PC-9 (cell line): ENCODE data around the gene MBP. TPM values are rescaled to one million over a fixed set of nuclear protein-coding genes. Genes with fewer than 3 reads are reported as not detected.

Experiments used
- BruUV-seq: library from RNA; stranded (reverse); fragments of 400-500 nt; replicated peaks from 2 replicates; lab custom pipeline; 2021; lab: Mats Ljungman, UMichigan
- CTCF ChIA-PET: fragments of 300-600 bp; sonication (Branson Sonifier 250); formaldehyde crosslinking; loops from one replicate; lab custom pipeline; 2022; ENCODE audit warnings: antibody characterized with exemption; lab: Charles Lee
- POLR2A ChIA-PET: fragments of 300-600 bp; sonication (Branson Sonifier 250); formaldehyde crosslinking; loops from one replicate; lab custom pipeline; 2022; ENCODE audit warnings: antibody characterized with exemption; ENCODE audit not compliant: unreplicated experiment; lab: Charles Lee
- DNase-seq, 2 experiments: peaks; one replicate each; pipeline versions ENCODE4 v3.0.0 to v3.0.0-alpha.2; 2015 to 2022; ENCODE audit warnings: mixed read lengths in 1 of 2
- H2AFZ ChIP-seq: fragments of 200-600 bp; sonication (generic); 2 replicates; pipeline ENCODE4 v1.8.1; 2017; ENCODE audit warnings: antibody characterized with exemption
- H3F3A ChIP-seq: fragments of 200-600 bp; sonication (generic); 2 replicates; pipeline ENCODE4 v1.8.1; 2017; ENCODE audit warnings: antibody characterized with exemption, mild to moderate bottlenecking, low read depth; ENCODE audit not compliant: insufficient read depth
- H3K27ac ChIP-seq: fragments of 200-600 bp; sonication (generic); 2 replicates; pipeline ENCODE4 v1.6.1; 2016; ENCODE audit warnings: mixed run types
- H3K27me3 ChIP-seq: fragments of 200-600 bp; sonication (generic); 2 replicates; pipeline ENCODE4 v1.6.1; 2016; ENCODE audit warnings: low read depth, mixed run types; ENCODE audit not compliant: insufficient read depth
- H3K36me3 ChIP-seq: fragments of 200-600 bp; sonication (generic); 2 replicates; pipeline ENCODE4 v1.6.1; 2016; ENCODE audit warnings: low read depth, mixed run types
- H3K4me1 ChIP-seq: fragments of 200-600 bp; sonication (generic); replicated peaks from 2 replicates; pipeline ENCODE4 v1.6.1; 2016; ENCODE audit warnings: mixed run types; ENCODE audit not compliant: insufficient read depth
- H3K4me2 ChIP-seq: fragments of 200-600 bp; sonication (generic); 2 replicates; pipeline ENCODE4 v1.6.1; 2017; ENCODE audit warnings: mixed run types
- H3K4me3 ChIP-seq: fragments of 200-600 bp; sonication (generic); 2 replicates; pipeline ENCODE4 v1.6.1; 2016; ENCODE audit warnings: mixed run types
- H3K79me2 ChIP-seq: fragments of 200-600 bp; sonication (generic); 2 replicates; pipeline ENCODE4 v1.6.1; 2017; ENCODE audit warnings: low read depth, mixed run types
- H3K9me2 ChIP-seq: fragments of 200-600 bp; sonication (generic); 2 replicates; pipeline ENCODE4 v1.8.1; 2017; ENCODE audit warnings: mild to moderate bottlenecking; ENCODE audit not compliant: insufficient read depth
- H3K9me3 ChIP-seq: fragments of 200-600 bp; sonication (generic); 2 replicates; pipeline ENCODE4 v1.8.1; 2016; ENCODE audit warnings: low read depth; ENCODE audit not compliant: insufficient read depth
- H4K20me1 ChIP-seq: fragments of 200-600 bp; sonication (generic); 2 replicates; pipeline ENCODE4 v1.8.1; 2017; ENCODE audit not compliant: insufficient read depth
- EZH2 ChIP-seq: fragments of 200-600 bp; sonication (generic); IDR thresholded peaks from 2 replicates; pipeline ENCODE4 v1.8.0; 2017; ENCODE audit warnings: antibody characterized with exemption, low read depth
- intact Hi-C: fragments of 100-400 bp; cut with micrococcal nuclease; formaldehyde crosslinking; loops from one replicate; pipeline ENCODE4 v1.10.0; 2022; ENCODE audit not compliant: unreplicated experiment
- total RNA-seq: library from RNA; stranded (reverse); gene quantifications from 2 replicates; pipeline ENCODE4 v1.2.3, GENCODE V29; 2021
- TF ChIP-seq, protein P1 (sequence below): fragments of 200-600 bp; sonication (generic); conservative IDR thresholded peaks from 2 replicates; pipeline ENCODE4 v1.6.1; 2017; ENCODE audit warnings: mixed run types, antibody characterized with exemption, mild to moderate bottlenecking, moderate library complexity

MBP gene
- total RNA-seq, 1 experiment from 2014 or later: 37.9 TPM

DNA sequence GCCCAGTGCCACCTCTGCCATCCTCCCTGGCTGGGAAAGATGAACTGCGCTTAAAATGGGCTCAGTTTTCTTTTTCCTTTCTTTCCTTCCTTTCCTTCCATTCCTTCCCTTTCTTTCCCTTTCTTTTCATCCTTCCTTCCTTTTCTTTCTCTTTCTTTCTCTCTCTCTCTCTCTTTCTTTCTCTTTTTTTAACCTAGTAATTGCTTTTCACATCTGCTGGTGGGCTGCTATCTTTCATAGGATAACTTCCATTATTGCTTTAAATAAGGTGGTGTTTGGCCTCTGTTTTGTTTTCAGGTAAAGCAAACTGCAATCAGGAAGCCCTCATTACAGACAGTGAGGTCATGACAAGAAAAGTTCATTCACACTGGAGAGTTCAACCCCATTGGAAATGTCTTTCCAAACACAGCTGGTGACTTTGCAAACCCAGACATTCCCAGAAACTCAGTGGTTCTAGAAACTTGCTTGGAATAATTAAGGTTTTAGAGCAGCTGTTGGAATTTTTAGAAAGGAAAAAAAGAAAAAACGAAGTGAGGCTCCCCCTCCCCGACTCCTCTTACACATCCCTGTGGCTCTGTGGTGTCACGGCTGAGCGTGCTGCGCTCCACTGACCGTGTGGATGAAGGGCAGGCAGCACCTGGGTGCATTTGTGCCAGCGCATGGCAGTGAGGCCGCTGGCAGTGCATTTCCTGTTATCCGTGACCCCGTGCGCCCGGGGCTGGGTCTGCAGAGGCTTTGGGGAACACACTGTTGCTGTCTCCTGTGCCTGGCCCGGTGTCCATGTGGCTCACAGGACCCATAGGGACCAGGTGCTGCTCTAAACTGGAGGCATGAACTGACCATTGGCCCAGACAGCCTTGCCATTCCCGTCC lies 76.9 kb downstream of the MBP start:
- no peak overlapping the region for H2AFZ ChIP-seq
- no TSS peak for BruUV-seq
- ChIA-PET CTCF (interaction anchor here (0.5 kb wide), 1 partner anchor 13 kb away, joined by 3 read pairs; no protein-coding TSS in a partner anchor), POLR2A (interaction anchor here (0.6 kb wide), 1 partner anchor 10 kb away, joined by 4 read pairs; no protein-coding TSS in a partner anchor)
- intact Hi-C loops: loop anchor here (1.0 to 5.0 kb wide), 2 partner anchors 53 to 77 kb away; partner anchors contain the start of gene MBP
- peak overlapping the region; percentile 38 for H3K4me3 ChIP-seq
- H3K27ac ChIP-seq: peak overlapping the region; percentile 98
- peaks cover 42% of the 10 kb centered on the region for H3K4me1 ChIP-seq
- no peaks in the 10 kb centered on the region for H3K36me3 ChIP-seq
- no peaks in the 10 kb centered on the region for H3K9me2 ChIP-seq
- H3K27me3 ChIP-seq: no peaks in the 10 kb centered on the region
- H3F3A ChIP-seq: peaks cover 43% of the 10 kb centered on the region
- H3K79me2 ChIP-seq: peaks cover 66% of the 10 kb centered on the region
- H3K9me3 ChIP-seq: no peaks in the 10 kb centered on the region
- no peak for TF ChIP-seq EZH2
- TF ChIP-seq, protein P1, sequence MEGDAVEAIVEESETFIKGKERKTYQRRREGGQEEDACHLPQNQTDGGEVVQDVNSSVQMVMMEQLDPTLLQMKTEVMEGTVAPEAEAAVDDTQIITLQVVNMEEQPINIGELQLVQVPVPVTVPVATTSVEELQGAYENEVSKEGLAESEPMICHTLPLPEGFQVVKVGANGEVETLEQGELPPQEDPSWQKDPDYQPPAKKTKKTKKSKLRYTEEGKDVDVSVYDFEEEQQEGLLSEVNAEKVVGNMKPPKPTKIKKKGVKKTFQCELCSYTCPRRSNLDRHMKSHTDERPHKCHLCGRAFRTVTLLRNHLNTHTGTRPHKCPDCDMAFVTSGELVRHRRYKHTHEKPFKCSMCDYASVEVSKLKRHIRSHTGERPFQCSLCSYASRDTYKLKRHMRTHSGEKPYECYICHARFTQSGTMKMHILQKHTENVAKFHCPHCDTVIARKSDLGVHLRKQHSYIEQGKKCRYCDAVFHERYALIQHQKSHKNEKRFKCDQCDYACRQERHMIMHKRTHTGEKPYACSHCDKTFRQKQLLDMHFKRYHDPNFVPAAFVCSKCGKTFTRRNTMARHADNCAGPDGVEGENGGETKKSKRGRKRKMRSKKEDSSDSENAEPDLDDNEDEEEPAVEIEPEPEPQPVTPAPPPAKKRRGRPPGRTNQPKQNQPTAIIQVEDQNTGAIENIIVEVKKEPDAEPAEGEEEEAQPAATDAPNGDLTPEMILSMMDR: no peak
- DNase-seq: no peak
- H3K4me2 ChIP-seq: peak overlapping the region; percentile 83
- no peaks in the 10 kb centered on the region for H4K20me1 ChIP-seq

DNA sequence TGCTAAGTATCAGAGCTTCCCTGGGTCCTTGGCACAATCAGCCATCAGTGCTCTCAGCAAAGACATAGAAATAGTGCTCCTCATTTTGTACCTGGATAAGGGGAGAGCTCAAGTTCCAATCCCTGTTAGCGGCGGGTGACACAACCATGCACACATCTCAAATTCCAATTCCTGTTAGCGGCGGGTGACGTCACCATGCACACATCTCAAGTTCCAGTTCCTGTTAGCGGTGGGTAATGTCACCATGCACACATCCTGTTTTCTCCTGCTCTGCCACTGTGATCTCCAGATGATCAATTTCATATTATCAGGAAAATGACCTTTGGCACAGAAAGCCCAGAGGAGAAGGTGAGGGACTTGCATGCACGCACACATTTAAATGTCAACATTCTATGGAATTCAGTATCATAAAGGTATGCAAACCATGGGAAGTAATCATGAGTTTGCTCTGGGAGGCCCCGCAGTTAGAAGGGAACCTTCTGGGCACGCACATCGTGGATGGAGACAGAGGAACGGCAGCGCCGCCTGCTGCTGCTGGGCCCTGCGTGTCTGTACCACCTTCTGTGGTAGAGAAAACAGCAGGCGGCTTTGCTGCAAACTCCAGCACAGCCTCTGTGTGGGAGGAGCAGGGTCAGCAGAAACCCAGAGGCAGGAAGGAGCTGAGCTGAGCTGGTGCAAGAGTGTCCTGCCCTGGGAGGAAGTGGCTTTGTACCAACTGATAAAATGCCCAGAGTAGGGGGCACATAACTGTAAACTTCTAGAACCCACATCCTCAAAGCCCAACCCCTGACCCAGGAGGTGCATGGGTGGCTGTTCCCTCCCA lies 77.8 kb downstream of the MBP start:
- TF ChIP-seq EZH2: no peak
- TF ChIP-seq, protein P1: peak; percentile 52; the same call in 1 of the 2 replicates
- DNase-seq: peak; percentile 63 to 96
- CTCF ChIA-PET: interaction anchor here (0.5 kb wide), 1 partner anchor 12 kb away, joined by 3 read pairs; no protein-coding TSS in a partner anchor
- Histone ChIP-seq H3K27me3 (no peaks in the 10 kb centered on the region), H3K36me3 (no peaks in the 10 kb centered on the region), H3F3A (peaks cover 38% of the 10 kb centered on the region), H3K4me2 (peak overlapping the region; percentile 83), H3K9me2 (no peaks in the 10 kb centered on the region), H3K4me3 (peak overlapping the region; percentile 38), H3K27ac (peak overlapping the region; percentile 98), H3K79me2 (peaks cover 66% of the 10 kb centered on the region), H3K9me3 (no peaks in the 10 kb centered on the region), H2AFZ (no peak overlapping the region), H3K4me1 (peaks cover 42% of the 10 kb centered on the region), H4K20me1 (no peaks in the 10 kb centered on the region)
- POLR2A ChIA-PET: interaction anchor here (0.5 to 0.7 kb wide), 4 partner anchors 10 to 79 kb away, joined by 4 to 7 read pairs (median 5); no protein-coding TSS in a partner anchor
- BruUV-seq: no TSS peak
- intact Hi-C loops: loop anchor here (1.0 to 5.0 kb wide), 2 partner anchors 53 to 77 kb away; partner anchors contain the start of gene MBP

DNA sequence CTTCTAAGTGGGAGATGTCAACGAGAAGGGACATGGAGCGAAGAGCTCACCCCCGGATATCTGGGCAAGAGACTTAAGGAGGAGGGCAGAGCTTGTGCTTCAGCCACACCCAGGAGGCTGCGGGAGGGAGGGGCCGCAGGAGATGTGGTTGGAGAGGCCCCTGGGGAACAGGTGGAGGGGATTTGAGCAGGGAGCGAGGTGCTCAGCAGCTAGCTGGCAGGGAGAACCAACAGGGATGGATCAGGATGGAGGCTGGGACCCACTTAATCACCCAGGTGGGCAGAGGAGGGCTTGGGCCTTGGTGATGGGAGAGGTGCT lies 78.3 kb downstream of the MBP start:
- TF ChIP-seq, protein P1: no peak
- TF ChIP-seq EZH2: no peak
- intact Hi-C loops: no loop called here
- Histone ChIP-seq H3K4me1 (peaks cover 42% of the 10 kb centered on the region), H3F3A (peaks cover 35% of the 10 kb centered on the region), H3K4me2 (peak overlapping the region; percentile 83), H2AFZ (no peak overlapping the region), H3K27ac (peak overlapping the region; percentile 98), H3K27me3 (no peaks in the 10 kb centered on the region), H3K36me3 (no peaks in the 10 kb centered on the region), H3K4me3 (peak overlapping the region; percentile 19; the same call in 1 of the 2 replicates), H3K79me2 (peaks cover 66% of the 10 kb centered on the region), H3K9me2 (no peaks in the 10 kb centered on the region), H3K9me3 (no peaks in the 10 kb centered on the region), H4K20me1 (no peaks in the 10 kb centered on the region)
- ChIA-PET POLR2A (interaction anchor here (0.5 to 0.7 kb wide), 3 partner anchors 38 to 79 kb away, joined by 4 to 7 read pairs (median 6); no protein-coding TSS in a partner anchor), CTCF (interaction anchor here (0.6 kb wide), 1 partner anchor 238 kb away, joined by 5 read pairs; no protein-coding TSS in a partner anchor)
- TSS peak; percentile 5 for BruUV-seq
- no peak for DNase-seq
